SJCRH30 (cell line): ENCODE results near the gene ATAD2B. TPM values are rescaled to one million over a fixed set of nuclear protein-coding genes. Genes with fewer than 3 reads are reported as not detected.
A peak's percentile ranks its signal among the peaks of the same experiment; 100 is the strongest.
"Not testable (repeated sequence)": the region's sequence is repeated elsewhere in the genome, so short reads cannot be mapped to it uniquely, and the experiment has no call there.

Source experiments
- DNase-seq, 2 experiments: peaks; one replicate each; pipeline ENCODE4 v3.0.0-alpha.2; 2015 to 2020
- H3K27ac ChIP-seq: fragments of 250-450 bp; sonication (Bioruptor Pico); 2 replicates; pipeline ENCODE4 v1.5.1; 2020; ENCODE audit warnings: mild to moderate bottlenecking, moderate library complexity
- H3K27me3 ChIP-seq: fragments of 250-450 bp; sonication (Bioruptor Pico); 2 replicates; pipeline ENCODE4 v1.5.1; 2020; ENCODE audit warnings: mild to moderate bottlenecking, moderate library complexity
- H3K36me3 ChIP-seq: fragments of 250-450 bp; sonication (Bioruptor Pico); 2 replicates; pipeline ENCODE4 v1.5.1; 2020; ENCODE audit warnings: mild to moderate bottlenecking, moderate library complexity
- H3K4me1 ChIP-seq: fragments of 250-450 bp; sonication (Bioruptor Pico); 2 replicates; pipeline ENCODE4 v1.5.1; 2020; ENCODE audit warnings: mild to moderate bottlenecking, moderate library complexity
- H3K4me3 ChIP-seq: fragments of 250-450 bp; sonication (Bioruptor Pico); 2 replicates; pipeline ENCODE4 v1.5.1; 2020; ENCODE audit warnings: mild to moderate bottlenecking, moderate library complexity
- H3K9me3 ChIP-seq: fragments of 250-450 bp; sonication (Bioruptor Pico); replicated peaks from 2 replicates; pipeline ENCODE4 v1.5.1; 2020; ENCODE audit warnings: mild to moderate bottlenecking, moderate library complexity
- total RNA-seq: library from RNA; depleted of rRNA; stranded (reverse); fragments of >200 nt; shearing (Covaris generic); gene quantifications from 2 replicates; pipeline ENCODE4 v1.2.3, GENCODE V29; 2014

The ATAD2B gene
- total RNA-seq, 1 experiment from 2014 or later, result 37.5 TPM

GRCh38 chr2:23745068-23745725 lies 181.7 kb downstream of the ATAD2B start:
- peak overlapping the region; percentile 61 for H3K27ac ChIP-seq
- H3K4me3 ChIP-seq, result no peak overlapping the region
- H3K27me3 ChIP-seq, result no peaks in the 10 kb centered on the region
- no peaks in the 10 kb centered on the region; the same call in 1 of the 2 replicates for H3K9me3 ChIP-seq
- H3K4me1 ChIP-seq, result peaks cover 25% of the 10 kb centered on the region
- peak; percentile 68 to 84 for DNase-seq
- H3K36me3 ChIP-seq, result no peaks in the 10 kb centered on the region; the same call in 1 of the 2 replicates

DNA sequence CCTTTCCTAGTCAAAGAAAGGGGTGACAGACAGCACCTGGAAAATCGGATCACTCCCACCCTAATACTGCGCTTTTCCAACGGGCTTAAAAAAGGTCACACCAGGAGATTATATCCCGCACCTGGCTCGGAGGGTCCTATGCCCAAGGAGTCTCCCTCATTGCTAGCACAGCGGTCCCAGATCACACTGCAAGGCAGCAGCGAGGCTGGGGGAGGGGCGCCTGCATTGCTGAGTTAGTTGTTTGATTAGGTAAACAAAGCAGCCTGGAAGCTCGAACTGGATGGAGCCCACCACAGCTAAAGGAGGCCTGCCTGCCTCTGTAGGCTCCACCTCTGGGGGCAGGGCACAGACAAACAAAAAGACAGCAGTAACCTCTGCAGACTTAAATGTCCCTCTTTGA lies 190.1 kb downstream of the ATAD2B start:
- H3K36me3 ChIP-seq, H3K4me3 ChIP-seq, H3K4me1 ChIP-seq, H3K27ac ChIP-seq, DNase-seq, H3K27me3 ChIP-seq: not testable (repeated sequence)
- peaks cover 21% of the 10 kb centered on the region for H3K9me3 ChIP-seq

DNA sequence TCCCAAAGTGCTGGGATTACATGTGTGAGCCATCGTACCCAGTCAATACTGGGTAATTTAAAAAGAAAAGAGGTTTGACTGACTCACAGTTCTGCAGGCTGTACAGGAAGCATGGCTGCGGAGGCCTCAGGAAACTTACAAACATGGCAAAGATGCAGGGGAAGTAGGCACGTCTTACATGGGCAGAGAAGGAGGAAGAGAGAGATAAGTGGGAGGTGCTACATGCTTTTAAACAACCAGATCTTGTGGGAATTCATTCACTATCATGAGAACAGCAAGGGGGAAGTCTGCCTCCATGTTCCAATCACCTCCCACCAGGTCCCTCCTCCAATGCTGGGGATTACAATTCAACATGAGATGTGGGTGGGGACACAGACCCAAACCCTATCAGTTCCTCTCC lies 192.5 kb downstream of the ATAD2B start:
- H3K4me1 ChIP-seq, result no peaks in the 10 kb centered on the region
- no peak overlapping the region for H3K27ac ChIP-seq
- H3K36me3 ChIP-seq, result no peaks in the 10 kb centered on the region
- DNase-seq, result no peak
- peaks cover 14% of the 10 kb centered on the region for H3K9me3 ChIP-seq
- no peak overlapping the region for H3K4me3 ChIP-seq
- no peaks in the 10 kb centered on the region for H3K27me3 ChIP-seq

GRCh38 chr2:23723029-23723428 lies 203.9 kb downstream of the ATAD2B start:
- not testable (repeated sequence) for H3K4me1 ChIP-seq, DNase-seq, H3K27me3 ChIP-seq, H3K27ac ChIP-seq, H3K9me3 ChIP-seq, H3K36me3 ChIP-seq, H3K4me3 ChIP-seq

DNA sequence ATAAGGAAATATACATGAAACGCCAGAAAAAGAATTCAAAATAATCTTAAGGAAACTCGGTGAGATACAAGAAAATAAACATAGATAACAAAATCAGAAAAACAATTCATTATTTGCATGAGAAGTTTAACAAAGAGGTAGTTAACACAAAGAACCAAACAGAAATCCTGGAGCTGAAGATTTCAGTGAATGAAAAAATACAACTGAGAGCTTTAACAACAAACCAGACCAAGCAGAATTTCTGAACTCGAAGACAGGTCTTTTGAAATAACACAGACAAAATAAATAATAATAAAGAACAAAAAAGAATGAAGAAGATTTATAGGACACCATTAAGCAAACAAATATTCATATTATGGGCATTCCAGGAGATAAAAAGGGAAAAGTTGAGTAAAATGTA lies 204.7 kb downstream of the ATAD2B start:
- H3K27me3 ChIP-seq, result no peaks in the 10 kb centered on the region
- no peaks in the 10 kb centered on the region; the same call in 1 of the 2 replicates for H3K36me3 ChIP-seq
- no peak overlapping the region for H3K27ac ChIP-seq
- DNase-seq, result no peak
- no peak overlapping the region for H3K4me3 ChIP-seq
- no peaks in the 10 kb centered on the region for H3K4me1 ChIP-seq
- H3K9me3 ChIP-seq, result peaks cover 10% of the 10 kb centered on the region

- DNase-seq, result peak; percentile 42 to 48
- H3K4me3 ChIP-seq, result no peak overlapping the region
- no peaks in the 10 kb centered on the region for H3K27me3 ChIP-seq
- peaks cover 10% of the 10 kb centered on the region for H3K9me3 ChIP-seq
- H3K36me3 ChIP-seq, result no peaks in the 10 kb centered on the region; the same call in 1 of the 2 replicates
- H3K4me1 ChIP-seq, result no peaks in the 10 kb centered on the region
- H3K27ac ChIP-seq, result no peak overlapping the region
Measured at GRCh38 chr2:23721454-23721826, 205.5 kb downstream of the ATAD2B start.

DNA sequence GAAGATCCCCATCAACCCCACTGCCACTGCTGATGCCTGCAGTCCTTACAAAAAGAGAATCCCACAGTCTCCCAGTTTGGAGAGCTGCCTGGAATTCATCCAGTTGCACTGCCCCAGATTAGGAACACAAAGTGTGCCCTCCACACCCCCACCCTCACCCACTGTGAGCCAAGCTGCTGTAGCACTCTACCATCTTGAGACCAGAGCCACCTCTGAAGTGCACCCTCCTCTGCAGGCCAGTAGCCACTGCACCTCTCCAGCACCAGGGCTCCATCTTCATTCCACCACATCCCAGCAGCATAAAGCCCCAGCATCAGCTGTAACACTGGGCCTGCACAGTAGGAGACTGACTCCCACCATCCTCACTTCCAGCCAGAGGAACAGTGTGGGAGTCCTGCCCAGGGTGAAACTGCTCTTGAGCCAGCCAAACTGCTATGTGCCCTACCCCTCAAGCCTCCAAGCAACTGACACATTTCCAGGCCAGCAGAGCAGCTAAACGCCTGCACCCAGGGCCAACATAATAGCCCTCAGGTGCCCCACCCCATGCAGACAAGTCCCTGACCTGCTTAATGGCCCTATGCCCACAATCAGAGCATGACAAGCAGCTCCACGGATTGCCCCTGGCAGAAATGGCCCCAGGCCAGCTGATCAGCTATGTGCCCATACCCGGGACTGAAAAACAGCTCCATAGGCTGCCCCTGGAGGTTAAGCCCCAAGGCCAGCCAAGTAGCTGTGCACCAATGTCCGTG lies 206.0 kb downstream of the ATAD2B start:
- no peaks in the 10 kb centered on the region; the same call in 1 of the 2 replicates for H3K36me3 ChIP-seq
- H3K27ac ChIP-seq, result no peak overlapping the region
- H3K4me3 ChIP-seq, result no peak overlapping the region
- H3K9me3 ChIP-seq, result peaks cover 10% of the 10 kb centered on the region
- no peaks in the 10 kb centered on the region for H3K4me1 ChIP-seq
- DNase-seq, result no peak
- H3K27me3 ChIP-seq, result no peaks in the 10 kb centered on the region

DNA sequence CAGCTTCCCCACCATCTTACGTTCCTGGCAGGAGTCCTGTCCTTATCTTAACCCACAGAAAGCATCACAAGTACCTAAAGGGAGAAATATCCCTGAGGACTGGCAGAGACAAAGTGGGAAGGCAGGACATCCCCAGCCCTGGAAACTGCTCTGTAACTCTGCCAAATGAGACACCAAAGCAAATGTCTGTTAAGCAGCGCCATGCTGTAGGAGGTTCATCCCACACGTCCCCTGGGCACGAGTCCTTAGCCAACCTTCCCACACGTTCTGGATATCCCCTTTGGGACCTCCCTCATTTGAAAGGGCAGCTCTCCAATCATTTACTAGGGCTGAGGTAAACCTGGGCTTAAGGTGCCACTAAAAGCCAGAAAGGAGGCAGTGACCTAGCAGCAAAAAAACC lies 207.2 kb downstream of the ATAD2B start:
- no peaks in the 10 kb centered on the region for H3K4me1 ChIP-seq
- no peak overlapping the region for H3K4me3 ChIP-seq
- H3K27ac ChIP-seq, result no peak overlapping the region
- peaks cover 10% of the 10 kb centered on the region for H3K9me3 ChIP-seq
- DNase-seq, result no peak
- H3K36me3 ChIP-seq, result no peaks in the 10 kb centered on the region; the same call in 1 of the 2 replicates
- H3K27me3 ChIP-seq, result no peaks in the 10 kb centered on the region

GRCh38 chr2:23718931-23719700 lies 207.8 kb downstream of the ATAD2B start:
- Histone ChIP-seq H3K27ac (no peak overlapping the region), H3K27me3 (no peaks in the 10 kb centered on the region), H3K9me3 (peaks cover 10% of the 10 kb centered on the region), H3K36me3 (no peaks in the 10 kb centered on the region; the same call in 1 of the 2 replicates), H3K4me1 (no peaks in the 10 kb centered on the region), H3K4me3 (no peak overlapping the region)
- DNase-seq, result no peak

- Histone ChIP-seq H3K4me3 (no peak overlapping the region), H3K27me3 (no peaks in the 10 kb centered on the region), H3K4me1 (no peaks in the 10 kb centered on the region), H3K36me3 (peaks cover 4% of the 10 kb centered on the region), H3K9me3 (no peaks in the 10 kb centered on the region), H3K27ac (no peak overlapping the region)
- DNase-seq, result no peak
Measured at GRCh38 chr2:23713351-23713750, 213.6 kb downstream of the ATAD2B start.

GRCh38 chr2:23712756-23713151 lies 214.2 kb downstream of the ATAD2B start:
- Histone ChIP-seq H3K4me3 (no peak overlapping the region), H3K36me3 (peaks cover 10% of the 10 kb centered on the region), H3K27me3 (no peaks in the 10 kb centered on the region), H3K9me3 (no peaks in the 10 kb centered on the region), H3K4me1 (no peaks in the 10 kb centered on the region), H3K27ac (no peak overlapping the region)
- DNase-seq, result no peak

- no peaks in the 10 kb centered on the region for H3K4me1 ChIP-seq
- peaks cover 16% of the 10 kb centered on the region for H3K36me3 ChIP-seq
- H3K27me3 ChIP-seq, result no peaks in the 10 kb centered on the region
- H3K9me3 ChIP-seq, result no peaks in the 10 kb centered on the region
- DNase-seq, result no peak
- H3K27ac ChIP-seq, result no peak overlapping the region
- no peak overlapping the region for H3K4me3 ChIP-seq
Measured at GRCh38 chr2:23711979-23712755, 214.8 kb downstream of the ATAD2B start.

DNA sequence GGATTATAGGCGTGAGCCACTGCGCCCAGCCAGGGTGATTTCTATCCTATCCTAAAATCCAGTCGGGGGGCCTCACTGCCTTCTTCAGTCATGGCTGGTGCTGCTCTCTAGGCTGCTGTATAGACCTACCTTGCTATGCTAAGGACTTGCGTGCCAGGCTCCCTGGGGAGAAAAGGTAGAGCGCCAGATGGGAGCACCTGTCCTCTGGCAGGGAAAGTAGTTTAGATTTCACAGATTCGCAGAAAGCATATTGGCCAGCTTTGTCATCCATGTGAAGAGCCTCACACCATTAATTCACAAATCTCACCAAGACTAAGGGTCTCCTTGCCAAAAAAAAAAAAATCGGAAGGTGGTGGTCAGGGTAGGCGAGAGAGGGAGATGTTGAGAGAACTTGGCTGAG lies 217.6 kb downstream of the ATAD2B start:
- no peak for DNase-seq
- Histone ChIP-seq H3K4me3 (no peak overlapping the region), H3K36me3 (peaks cover 33% of the 10 kb centered on the region), H3K9me3 (no peaks in the 10 kb centered on the region), H3K4me1 (no peaks in the 10 kb centered on the region), H3K27ac (no peak overlapping the region), H3K27me3 (no peaks in the 10 kb centered on the region)

- no peak for DNase-seq
- H3K9me3 ChIP-seq, result no peaks in the 10 kb centered on the region
- H3K27ac ChIP-seq, result no peak overlapping the region
- H3K27me3 ChIP-seq, result no peaks in the 10 kb centered on the region
- H3K36me3 ChIP-seq, result peaks cover 38% of the 10 kb centered on the region
- H3K4me3 ChIP-seq, result no peak overlapping the region
- H3K4me1 ChIP-seq, result no peaks in the 10 kb centered on the region
Measured at GRCh38 chr2:23708771-23709170, 218.2 kb downstream of the ATAD2B start.
